Ectodermal cell (in vitro differentiated cells): ENCODE results near the gene MYOCOS.

ENCODE experiments used
- H3K27ac ChIP-seq: 2 replicates; pipeline ENCODE4 v1.7.0; 2013; ENCODE audit warnings: mild to moderate bottlenecking, low read depth, low read length; ENCODE audit not compliant: insufficient read depth, poor library complexity, severe bottlenecking
- H3K27me3 ChIP-seq: 2 replicates; pipeline ENCODE4 v1.7.0; 2013; ENCODE audit warnings: mild to moderate bottlenecking, low read length; ENCODE audit not compliant: insufficient read depth, control insufficient read depth, poor library complexity, severe bottlenecking
- H3K36me3 ChIP-seq: one replicate; pipeline ENCODE4 v1.7.0; 2013; ENCODE audit warnings: low read length; ENCODE audit not compliant: control insufficient read depth, insufficient read depth
- H3K4me1 ChIP-seq: one replicate; pipeline ENCODE4 v1.7.0; 2013; ENCODE audit warnings: low read length; ENCODE audit not compliant: control insufficient read depth, insufficient read depth
- H3K4me3 ChIP-seq: 2 replicates; pipeline ENCODE4 v1.7.0; 2013; ENCODE audit warnings: low read depth, low read length, control low read depth; ENCODE audit not compliant: insufficient read depth
- H3K9me3 ChIP-seq: 2 replicates; pipeline ENCODE4 v1.7.0; 2013; ENCODE audit warnings: mild to moderate bottlenecking, low read length, moderate library complexity; ENCODE audit not compliant: control insufficient read depth
- WGBS, 2 experiments: methylation state at CpG; one replicate each; pipeline ENCODE4 v1.1.7; 2013; ENCODE audit warnings: missing lambda C conversion rate in 2 of 2; 5-methylcytosine and 5-hydroxymethylcytosine counted together

MYOCOS gene

DNA sequence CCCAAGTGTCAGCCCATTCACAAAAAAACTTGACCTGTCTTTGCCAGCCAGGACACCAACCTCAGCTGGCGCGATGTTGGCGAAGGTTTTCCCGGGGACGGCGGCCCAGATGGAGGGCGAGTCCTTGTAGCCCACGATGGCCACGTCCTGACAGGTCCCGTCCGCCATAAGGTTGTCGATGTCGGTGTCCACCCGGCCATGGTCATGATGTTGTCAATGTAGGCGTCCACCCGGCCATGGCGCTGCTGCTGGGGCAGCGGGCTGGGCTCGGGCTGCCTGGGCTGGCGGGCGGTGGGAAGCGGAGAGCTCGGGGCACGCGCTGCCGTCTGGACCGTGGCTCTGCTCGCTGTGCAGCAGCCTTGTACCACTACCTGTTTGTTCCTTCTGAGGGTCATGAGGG, 48.7 kb downstream of the MYOCOS start:
- Histone ChIP-seq H3K4me1 (no peaks in the 10 kb centered on the region), H3K36me3 (no peaks in the 10 kb centered on the region), H3K27me3 (no peaks in the 10 kb centered on the region), H3K9me3 (no peaks in the 10 kb centered on the region), H3K4me3 (no peak overlapping the region), H3K27ac (no peak overlapping the region)
- 95 to 96% methylated on average over 28 of the region's 28 CpGs for WGBS, 2 experiments

DNA sequence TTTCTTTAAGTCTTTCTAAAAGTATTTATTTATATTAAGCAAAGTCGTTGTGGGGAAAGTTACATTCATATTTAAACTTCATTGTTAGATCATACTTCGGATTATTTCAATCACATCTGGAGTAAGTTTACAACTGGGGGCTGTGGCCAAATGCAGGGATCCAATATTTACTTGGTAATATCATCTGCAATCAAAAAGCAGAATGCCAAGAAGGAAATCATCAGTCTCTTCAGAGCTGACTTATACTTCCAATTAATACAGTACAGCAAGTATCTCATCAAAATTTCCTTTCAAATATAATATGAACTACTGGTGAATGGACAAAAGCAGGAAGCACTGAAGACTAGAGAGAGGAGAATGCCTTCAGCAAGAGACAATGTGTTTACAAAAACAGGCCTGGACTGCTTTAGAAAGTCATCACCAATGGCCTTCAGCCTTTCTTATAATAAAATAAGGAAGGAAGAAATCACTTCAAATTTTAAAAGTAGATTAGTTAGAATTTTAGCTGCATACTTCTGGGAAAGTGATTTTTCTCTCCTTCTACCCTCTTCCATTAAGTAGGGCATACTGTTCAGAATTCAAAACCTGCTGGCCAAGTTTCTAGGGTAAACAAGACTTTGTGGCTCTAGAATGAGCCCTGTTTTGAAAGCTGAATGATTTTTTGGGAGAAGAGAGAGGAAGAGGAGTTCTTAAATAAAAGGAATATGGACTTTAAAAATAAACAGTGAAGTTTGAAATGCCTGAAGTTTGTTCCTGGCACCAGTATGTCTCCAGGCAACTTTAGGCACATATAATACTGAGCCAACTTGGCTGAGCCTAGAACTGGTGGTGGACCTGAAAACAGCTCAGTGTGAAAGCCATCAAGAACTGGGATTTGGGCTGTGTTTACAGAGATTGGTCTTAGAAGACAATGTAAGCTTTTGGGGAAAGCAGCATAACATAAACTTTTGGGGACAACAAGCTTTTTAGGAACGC, 52.7 kb downstream of the MYOCOS start:
- Histone ChIP-seq H3K4me3 (no peak overlapping the region), H3K9me3 (no peaks in the 10 kb centered on the region), H3K27ac (no peak overlapping the region), H3K27me3 (no peaks in the 10 kb centered on the region), H3K36me3 (no peaks in the 10 kb centered on the region), H3K4me1 (no peaks in the 10 kb centered on the region)
- WGBS, 2 experiments = 82 to 92% methylated on average over 2 to 3 of the region's 3 CpGs
